HG02798 (cell line): ENCODE results near the gene OGFOD1.

Source experiments
- ATAC-seq: cut with Tn5 transposase; IDR thresholded peaks from one replicate; pipeline ENCODE4 v1.9.1; 2021; ENCODE audit warnings: mild to moderate bottlenecking; ENCODE audit not compliant: unreplicated experiment, poor library complexity

The OGFOD1 gene

GRCh38 chr16:56425439-56425832, 25.9 kb upstream of the OGFOD1 start, which contains the start of gene AMFR:
AMFR (minus strand) TSS chr16:56425545; CDS start chr16:56425327, 218 bp downstream.
- peak; percentile 87 for ATAC-seq

DNA sequence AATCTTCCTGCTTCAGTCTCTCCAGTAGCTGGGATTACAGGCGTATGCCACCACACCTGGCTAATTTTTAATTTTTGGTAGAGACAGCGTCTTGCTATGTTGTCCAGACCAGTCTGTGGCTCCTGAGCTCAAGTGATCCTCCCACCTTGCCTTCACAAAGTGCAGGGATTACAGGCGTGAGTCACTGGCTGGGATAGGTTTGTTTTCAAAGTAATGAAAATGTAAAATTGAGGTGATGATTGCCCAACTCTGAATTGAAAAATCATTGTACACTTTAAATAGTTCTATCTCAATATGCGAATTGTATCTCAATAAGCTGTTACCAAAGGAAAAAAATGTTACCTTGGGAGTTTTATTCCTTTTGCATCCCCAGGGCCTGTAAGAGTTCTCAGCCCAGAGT, 24.8 kb upstream of the OGFOD1 start:
- ATAC-seq, result no peak

DNA sequence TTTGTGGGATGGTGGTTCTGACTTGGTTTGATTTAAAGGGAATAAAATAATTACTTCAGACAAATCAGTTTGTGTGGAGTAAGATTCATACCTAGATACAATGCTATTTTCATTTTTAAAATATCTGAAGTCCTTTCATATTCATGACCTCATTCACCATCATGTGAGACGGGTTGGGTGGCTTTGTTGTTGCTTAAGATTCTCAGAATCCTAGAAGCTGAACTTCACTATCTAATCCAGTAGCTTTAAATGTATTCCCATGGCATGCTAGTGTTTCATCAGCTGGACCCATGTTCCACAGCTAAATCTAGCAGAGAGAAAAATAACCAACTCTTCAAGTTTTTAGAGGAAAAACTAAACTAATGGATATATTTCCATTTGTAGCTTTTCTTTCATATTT, 23.3 kb upstream of the OGFOD1 start:
- ATAC-seq, result no peak

DNA sequence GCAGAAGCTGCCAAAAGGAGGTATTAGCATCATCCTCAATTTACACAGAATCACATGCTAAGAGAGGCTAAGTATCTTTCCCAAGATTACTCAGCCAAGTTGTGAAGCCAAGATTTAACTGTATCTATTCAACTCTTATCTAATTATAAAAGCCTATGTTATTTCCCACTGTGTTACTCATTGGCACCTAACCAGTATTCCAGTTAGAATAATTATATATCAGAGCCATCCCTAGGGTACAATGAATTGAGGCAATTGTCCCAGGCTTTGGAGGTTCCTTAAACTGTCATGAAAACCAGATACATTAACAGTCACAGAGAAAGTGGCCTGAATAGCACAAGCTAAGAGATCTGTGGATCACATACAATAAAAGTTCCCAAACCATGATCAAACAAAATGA, 15.1 kb upstream of the OGFOD1 start:
- no peak for ATAC-seq

GRCh38 chr16:56438038-56438437, 13.3 kb upstream of the OGFOD1 start:
- no peak for ATAC-seq

DNA sequence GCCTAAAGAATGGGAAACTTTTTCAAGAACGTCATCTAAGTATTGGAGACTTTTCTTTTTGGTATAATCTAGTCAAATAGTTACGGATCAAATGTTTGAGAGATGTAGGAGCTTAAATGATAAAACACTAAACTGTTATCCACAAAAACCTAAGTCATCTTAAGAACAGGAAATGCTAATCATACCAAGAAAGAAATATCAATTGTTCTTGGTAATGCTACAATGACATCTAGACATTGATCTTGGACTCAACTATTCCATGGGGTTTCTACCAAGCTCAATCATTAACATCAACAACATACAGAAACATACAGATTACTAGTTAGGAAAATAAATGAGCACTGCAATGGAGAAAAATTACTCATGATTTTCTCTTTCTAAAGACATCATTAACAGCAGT, 4.1 kb upstream of the OGFOD1 start:
- ATAC-seq, result no peak

GRCh38 chr16:56448005-56448404, 3.3 kb upstream of the OGFOD1 start:
- no peak for ATAC-seq

- ATAC-seq, result no peak
These were observed 924 bp upstream of the OGFOD1 start for GRCh38 chr16:56450275-56450985.

DNA sequence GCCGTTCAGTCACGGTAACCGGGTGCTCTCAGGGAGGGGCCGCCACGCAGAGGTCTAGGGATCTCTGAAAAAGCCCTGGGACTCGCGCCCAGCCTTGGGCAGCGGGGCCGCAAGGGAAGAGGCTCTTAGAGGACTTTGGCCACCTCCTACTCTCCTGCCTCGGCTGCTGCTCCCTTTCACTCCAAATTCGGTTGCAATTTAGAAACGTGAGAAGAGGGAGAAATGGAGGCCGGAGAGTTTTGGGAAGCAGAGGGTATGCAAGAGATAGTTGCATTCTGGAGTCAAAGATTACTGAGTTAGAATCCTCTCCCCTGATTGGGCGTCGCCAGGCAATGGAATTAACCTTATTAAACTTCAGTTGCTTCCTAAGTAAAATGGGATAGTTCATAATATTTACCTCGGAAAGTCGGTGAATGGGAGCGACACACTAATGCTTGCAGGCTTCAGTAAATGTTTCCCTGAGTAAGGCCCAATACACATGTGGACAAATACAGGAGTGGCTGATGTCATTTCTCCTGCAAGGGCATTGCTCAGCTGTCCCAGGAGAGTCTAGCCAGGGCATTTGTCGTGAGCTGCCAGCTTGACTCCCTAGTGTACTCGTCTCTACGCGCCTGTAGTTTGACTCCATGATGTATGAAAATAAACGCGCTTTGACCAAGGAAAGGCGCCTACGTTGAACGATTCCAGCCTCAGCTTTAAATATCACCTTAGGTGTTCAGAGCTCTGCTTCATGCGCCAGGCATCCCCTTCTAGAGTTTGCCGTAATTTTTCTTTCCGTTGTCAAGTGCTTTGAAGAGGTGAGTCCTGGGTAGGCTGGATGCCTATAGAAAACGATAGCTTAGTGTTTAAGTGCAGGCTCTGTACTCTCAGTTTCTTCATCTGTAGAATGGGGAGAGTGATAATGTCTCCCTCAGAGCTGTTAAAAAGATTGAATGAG, 667 bp downstream of the OGFOD1 start:
- ATAC-seq, result peak; percentile 37

GRCh38 chr16:56457927-56458470, 6.6 kb downstream of the OGFOD1 start:
- no peak for ATAC-seq

DNA sequence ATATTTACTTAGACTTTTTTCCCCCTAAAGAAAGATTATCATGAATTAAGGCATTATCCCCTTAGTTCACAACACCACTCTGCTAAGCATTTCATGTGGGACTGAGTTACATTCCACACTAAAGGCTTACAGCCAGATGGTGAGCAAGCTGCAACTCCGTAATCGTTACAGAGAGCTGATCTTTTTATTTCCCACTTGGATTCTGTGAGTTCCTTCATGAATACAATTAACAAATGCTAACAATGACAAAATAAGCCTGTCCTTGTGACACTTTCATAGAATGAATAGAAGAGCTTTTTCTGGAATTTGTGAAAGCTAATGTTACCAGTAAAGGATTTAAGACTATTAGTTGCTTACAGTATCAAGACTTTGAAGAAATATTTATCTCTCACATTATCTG, 8.7 kb downstream of the OGFOD1 start:
- ATAC-seq, result no peak

DNA sequence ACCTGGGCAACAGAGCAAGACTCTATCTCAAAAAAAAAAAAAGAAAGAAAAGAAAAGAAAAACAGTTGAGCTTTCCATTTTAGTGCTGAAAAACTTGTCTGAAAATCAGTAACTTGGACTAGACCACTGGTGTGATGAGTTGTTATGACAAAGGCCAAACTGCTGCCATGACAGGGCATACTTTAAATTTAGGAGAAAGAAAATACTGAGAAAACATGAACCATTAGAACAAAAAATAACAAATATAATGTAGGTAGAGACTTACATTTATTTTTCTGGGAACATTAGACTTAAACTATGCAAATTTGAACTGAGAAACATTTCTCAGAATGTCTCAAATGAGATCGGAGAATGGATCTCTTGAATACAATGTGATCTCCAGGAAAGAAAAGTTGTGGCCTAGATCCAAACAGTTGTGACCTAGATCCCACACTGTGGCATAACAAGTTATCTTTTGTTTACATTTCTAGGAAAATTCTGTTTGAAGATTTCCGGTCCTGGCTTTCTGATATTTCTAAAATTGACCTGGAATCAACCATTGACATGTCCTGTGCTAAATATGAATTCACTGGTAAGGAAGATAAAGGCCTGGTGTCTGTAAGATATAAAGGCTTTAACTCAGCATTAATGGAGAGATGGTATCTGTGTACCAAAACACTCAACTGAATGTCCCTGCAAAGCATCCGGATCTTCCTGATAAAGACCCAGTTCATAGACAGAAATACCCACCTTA, 10.9 kb downstream of the OGFOD1 start:
- no peak for ATAC-seq

- ATAC-seq, result no peak
These were observed 11.8 kb downstream of the OGFOD1 start for GRCh38 chr16:56463153-56463552.

GRCh38 chr16:56466344-56466743, 15.0 kb downstream of the OGFOD1 start:
- ATAC-seq, result no peak

GRCh38 chr16:56468800-56469199, 17.4 kb downstream of the OGFOD1 start:
- no peak for ATAC-seq

- ATAC-seq, result no peak
These were observed 18.4 kb downstream of the OGFOD1 start for GRCh38 chr16:56469748-56470147.

GRCh38 chr16:56470232-56470631, 18.9 kb downstream of the OGFOD1 start:
- ATAC-seq, result no peak

- no peak for ATAC-seq
These were observed 19.3 kb downstream of the OGFOD1 start for GRCh38 chr16:56470666-56471065.

DNA sequence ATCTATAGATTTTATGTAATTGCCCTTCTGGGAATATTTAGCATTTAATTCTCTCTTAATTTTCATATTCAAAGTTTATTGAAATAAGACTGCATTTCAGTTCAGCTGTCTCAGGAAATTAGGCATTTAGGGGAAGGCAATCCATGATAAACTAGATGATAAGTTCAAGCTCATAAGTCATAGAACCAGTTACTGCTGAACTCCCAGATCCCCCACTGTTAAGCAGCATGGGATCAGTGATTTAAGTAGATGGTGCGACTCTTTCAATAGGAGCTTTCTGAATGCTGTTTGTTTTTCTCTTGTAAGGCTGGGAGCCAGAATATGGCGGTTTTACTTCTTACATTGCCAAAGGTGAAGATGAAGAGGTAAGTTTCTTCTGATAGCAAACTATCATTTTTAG, 23.8 kb downstream of the OGFOD1 start:
- no peak for ATAC-seq

DNA sequence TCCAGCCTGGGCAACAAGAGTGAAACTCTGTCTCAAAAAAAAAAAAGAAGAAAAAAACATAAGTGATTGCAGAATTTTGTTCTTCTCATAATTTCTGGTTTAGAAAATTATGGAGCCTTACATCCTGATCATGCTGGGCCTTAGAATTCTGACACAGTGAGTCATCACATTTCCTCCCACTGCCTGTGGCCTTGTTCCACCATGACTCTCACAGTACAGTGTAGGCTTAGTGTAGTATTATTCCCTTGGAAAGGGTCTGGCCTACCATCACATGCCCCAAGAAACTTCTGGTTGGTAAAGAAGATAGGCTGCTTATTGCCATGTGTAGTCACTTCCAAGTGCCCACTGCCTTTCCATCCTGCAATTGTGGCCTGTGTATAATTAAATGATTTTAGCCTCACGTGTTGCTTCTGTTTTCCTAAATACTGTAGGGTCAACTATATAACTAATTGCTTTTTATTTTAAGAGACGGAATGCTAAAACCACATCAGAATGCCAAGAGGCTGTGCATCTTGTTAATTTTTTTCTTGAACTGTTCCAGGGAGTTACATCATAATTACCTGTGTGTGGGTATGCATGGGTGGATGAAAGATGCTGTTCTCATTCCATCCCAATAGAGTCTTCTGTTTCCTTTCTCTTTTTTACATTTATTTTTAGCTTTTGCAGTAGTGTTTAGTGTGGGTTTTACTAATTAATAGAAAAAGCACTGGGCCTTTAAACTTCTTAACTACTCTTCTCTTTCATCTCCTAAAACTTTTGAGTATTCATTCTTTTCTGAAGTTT, 25.9 kb downstream of the OGFOD1 start:
- no peak for ATAC-seq
